COLO829 (cell line): ENCODE data around the gene FAM117B.
"Not testable (repeated sequence)": the region's sequence is repeated elsewhere in the genome, so short reads cannot be mapped to it uniquely, and the experiment has no call there.

Experiments used
- DNase-seq: peaks from one replicate; pipeline ENCODE4 v3.0.0; 2012; ENCODE audit warnings: low spot score

The FAM117B gene

DNA sequence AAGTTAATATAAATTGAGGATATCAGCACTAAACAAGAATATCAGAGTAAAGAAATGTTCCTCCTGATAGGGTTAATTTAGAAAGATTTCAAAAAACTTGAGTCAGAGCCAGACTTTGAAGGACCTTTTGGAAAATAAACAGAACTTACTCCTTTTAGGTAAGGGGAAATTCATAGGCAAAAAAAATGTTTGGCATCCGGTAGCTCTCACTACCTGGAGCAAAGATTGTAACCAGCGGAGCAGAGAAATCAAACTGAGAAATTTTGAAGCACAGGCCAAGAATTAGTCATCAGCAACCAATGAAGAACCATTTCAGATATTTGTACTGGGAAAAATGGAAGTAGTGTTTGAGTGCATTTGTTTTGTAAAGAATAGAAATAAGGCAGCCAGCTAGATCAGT lies 123.8 kb downstream of the FAM117B start:
- no peak for DNase-seq

DNA sequence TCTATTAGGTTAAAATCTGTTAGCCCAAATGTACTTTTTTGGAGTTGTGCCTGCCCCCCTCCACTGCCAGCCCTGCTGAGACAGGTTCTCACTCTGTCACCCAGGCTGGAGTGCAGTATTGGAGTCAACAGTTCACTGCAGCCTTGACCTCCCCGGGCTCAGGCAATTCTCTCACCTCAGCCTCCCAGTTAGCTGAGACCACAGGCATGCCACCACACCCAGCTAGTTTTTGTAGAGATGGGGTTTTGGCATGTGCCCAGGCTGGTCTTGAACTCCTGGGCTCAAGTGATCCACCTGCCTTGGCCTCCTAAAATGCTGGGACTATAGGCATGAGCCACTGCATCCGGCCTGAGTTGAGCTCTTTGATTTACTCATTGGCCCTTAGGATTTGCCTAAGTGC lies 126.1 kb downstream of the FAM117B start:
- no peak for DNase-seq

DNA sequence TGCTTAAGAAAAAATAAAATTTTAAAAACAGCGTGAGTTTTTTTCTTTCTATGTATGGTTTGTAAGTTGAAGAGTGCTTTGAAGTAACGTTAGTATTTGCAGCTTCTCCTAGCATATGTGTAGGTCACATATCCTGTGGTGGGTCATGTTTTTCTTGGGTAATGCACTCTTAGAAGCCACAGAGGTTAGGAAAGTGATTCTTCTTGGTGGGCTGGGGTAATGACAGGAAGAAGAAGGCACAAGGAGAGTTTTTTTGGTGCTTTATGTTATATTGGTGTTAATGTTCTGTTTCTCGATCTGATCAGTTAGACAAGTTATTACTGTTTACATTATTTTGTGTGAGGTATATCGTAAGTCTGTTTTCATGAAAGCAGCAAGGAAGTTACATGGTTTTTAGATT lies 127.8 kb downstream of the FAM117B start:
- no peak for DNase-seq

DNA sequence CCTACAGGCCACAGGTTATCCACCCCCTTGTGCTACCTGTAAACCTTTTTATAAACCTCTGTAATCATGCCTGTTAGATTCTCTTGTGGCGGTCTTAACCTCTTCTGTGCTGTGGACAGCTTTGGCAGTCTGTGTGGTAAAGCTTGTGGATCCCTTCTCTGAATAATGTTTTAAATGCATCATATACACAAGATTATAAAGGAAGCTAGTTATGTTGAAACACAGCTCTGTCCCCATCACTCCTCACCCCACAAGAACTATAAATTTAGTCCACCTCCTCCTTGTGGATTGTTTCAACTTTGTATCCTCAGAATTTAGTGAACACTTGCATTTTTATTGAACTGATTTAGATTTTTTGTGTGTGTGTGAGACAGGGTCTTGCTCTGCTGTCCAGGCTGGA lies 129.1 kb downstream of the FAM117B start:
- no peak for DNase-seq

DNA sequence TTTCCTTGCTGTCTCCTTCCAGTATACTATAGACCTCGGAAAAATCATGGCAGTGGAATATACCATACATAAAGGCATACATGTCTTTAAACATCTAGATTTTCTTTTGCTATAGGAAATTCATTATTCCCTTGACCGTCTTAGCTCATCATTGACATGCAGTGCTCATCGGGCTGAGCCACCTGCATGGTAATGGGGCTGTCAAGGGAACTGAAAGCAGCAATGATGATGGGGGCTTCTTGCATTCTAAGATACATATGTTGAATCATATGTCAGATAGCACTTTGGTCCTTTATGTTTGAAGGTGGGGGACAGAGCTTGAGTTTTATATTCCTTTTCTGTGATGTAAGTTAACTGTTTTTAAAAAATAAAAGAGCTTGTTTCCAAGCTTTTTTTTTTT lies 130.2 kb downstream of the FAM117B start:
- no peak for DNase-seq

GRCh38 chr2:202765436-202765835 lies 130.7 kb downstream of the FAM117B start:
- DNase-seq, result no peak

GRCh38 chr2:202768273-202768672 lies 133.5 kb downstream of the FAM117B start:
- no peak for DNase-seq

DNA sequence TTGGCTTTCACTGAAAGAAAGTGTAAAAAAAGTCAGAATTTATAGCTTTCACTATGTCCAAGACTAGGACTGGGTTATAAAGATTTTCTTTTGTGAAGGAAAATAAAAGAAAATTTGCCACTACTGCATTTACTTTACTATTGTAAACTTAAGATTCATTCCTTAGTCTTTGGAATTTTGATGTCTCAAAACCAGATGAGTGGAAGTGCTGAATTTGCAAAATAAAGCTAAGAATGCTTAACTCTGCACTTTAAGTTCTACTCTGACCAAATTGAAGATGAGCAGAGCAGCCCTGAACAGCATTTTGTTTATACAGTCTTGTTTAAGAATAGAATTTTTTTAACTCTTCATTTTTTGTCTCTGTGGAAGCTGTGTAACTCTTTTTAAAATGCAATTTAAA lies 134.4 kb downstream of the FAM117B start:
- DNase-seq, result no peak

DNA sequence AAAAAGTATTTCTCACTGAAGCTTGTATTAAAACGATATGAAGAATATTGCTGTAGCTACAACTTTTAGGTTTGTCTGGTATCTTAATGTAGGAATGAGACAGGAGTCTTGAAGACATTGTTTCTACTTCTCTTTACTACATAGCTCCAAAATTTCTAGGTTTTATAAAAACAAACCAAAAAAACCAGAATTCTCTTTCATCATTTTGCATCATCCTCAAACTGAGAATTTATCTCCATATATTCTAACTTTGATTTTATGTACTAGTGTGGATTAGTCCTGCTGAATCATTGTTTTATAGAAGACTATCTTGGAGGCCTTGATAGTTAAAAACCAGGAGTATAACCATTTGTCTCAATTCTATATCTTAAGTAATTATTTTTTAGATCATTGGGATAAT lies 136.6 kb downstream of the FAM117B start:
- DNase-seq, result no peak

- DNase-seq, result no peak
Observed at GRCh38 chr2:202771741-202772460, 137.1 kb downstream of the FAM117B start.

DNA sequence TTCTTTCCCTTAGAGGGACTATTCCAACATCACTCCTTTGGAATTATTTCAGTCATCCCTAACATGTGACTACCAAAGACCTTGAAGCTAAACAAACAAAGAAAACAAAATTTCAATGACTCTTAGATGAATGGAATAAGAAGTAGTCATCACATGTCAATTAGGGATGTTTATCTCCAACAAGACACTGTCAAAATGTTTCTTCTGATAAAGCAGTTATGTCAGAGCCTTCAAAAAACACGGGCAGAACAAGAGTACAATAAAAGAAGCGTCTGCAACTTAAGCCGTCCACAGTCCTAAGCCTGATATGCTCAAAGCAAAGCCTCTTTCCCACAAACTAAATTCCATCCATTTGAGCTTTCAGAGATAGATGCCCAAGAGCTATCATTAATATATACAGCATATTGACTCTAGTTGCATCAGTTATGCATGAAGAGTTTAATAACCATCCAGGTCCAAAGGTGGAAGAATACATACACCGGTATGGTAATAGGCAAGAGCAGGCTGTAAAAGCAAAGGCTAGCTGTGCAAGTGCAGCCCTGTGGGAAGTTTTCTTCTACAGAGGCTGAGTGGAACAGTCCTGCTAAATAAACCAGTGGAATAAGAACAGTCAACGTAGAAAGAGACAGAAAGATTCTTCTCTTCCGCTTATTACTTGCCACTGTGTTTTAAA lies 138.7 kb downstream of the FAM117B start:
- DNase-seq, result no peak

- no peak for DNase-seq
Observed at GRCh38 chr2:202774104-202774503, 139.3 kb downstream of the FAM117B start.

- no peak for DNase-seq
Observed at GRCh38 chr2:202778217-202778616, 143.4 kb downstream of the FAM117B start.

DNA sequence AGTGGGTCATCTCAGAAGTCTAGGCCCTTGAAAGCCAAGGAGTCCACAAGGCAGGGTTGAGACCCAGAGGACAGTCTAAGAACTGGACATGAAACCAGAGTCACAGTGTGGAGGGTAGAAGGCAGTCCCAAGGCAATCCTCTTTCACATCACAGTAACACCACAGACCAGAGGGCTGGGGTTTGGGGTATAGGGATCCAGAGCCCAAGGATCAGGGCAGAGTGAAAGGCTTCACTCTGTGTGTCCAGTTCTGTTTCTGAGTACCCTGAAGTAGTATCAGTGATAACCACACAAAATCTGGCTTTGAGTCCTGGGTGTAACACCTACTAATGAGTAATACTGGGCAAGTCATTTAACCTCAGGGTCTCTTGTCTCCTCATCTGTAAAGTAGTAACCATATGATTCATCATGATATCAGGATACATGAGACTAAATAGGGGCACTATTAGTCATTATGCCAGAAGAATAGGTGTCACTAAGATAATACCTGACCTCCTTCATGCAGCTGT lies 145.8 kb downstream of the FAM117B start:
- DNase-seq, result no peak

- no peak for DNase-seq
Observed at GRCh38 chr2:202782940-202783558, 148.3 kb downstream of the FAM117B start.

DNA sequence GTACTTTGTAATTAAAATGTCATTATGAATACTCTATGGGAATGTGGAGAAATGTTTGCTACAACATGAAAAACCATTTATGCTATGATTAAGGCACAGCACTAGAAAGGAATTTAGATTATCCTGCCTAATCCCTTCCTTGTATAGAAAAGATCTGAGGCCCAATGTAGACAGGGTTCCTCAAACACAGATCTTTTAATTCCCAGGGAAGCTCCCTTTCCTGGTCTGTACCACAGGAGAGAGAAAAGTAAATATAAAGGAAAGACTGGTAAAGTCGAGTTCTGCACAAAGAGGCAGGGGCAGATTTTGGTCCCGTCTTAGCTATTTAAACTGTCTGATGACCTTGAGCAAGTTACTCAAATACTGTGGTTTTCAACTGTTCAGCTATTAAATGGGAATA lies 152.1 kb downstream of the FAM117B start:
- no peak for DNase-seq

GRCh38 chr2:202790676-202791075 lies 155.9 kb downstream of the FAM117B start:
- no peak for DNase-seq

DNA sequence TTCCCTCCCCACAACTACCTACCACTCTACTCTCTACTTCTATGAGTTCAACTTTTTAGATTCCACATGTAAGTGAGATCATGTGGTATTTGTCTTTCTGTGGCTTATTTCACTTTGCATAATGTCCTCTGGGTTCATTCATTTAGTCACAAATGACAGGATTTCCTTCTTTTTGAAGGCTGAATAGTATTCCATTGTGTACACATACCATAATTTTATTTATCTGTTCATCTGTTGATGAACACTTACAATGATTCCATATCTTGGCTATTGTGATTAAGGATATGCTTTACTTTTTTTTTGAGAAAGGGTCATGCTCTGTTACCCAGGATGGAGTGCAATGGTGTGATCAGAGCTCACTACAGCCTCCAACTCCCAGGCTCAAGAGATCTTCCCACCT lies 163.2 kb downstream of the FAM117B start:
- DNase-seq, result no peak

- not testable (repeated sequence) for DNase-seq
Observed at GRCh38 chr2:202805911-202806310, 171.1 kb downstream of the FAM117B start.

DNA sequence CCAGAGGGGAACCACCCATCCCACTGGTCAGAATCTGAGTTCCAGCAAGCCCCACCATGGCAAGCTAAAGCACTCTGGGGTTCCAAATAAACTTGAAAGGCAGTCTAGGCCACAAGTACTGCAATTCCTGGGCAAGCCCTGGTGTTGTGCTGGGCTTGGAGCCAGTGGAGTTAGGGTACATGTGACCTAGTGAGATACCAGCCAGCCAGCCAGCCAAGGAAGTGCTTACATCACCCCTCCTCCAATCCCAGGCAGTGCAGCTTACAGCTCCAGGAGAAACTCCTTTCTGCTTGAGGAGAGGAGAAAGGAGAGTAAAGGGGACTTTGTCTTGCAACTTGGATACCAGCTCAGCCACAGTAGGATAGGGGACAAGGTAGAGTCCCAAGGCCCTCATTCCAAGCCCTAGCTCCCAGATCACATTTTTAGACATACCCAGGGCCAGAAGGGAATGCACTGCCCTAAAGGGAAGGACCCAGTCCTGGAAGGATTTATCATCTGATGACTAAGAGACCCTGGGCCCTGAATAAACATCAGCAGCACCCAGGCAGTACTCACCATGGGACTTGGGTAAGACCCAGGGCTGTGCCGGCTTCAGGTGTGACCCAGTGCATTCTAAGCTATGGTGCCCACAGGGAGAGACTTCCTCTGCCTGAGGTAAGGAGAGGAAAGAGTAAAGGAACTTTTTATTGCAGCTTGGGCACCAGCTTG lies 172.8 kb downstream of the FAM117B start:
- DNase-seq, result not testable (repeated sequence)

DNA sequence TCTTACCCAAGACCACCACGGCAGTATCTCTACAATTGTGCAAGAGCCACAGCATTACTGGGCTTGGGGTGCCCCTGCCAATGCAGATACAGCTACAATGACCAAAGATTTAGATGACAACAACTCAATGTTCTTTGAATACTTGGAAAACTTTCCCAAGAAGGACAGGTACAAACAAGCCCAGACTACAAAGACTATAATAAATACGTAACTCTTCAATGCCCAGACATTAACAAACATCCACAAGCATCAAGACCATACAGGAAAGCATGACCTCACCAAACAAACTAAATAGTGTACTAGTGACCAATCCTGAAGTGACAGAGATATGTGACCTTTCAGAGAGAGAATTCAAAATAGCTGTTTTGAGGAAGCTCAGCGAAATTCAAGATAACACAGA lies 174.0 kb downstream of the FAM117B start:
- no peak for DNase-seq

DNA sequence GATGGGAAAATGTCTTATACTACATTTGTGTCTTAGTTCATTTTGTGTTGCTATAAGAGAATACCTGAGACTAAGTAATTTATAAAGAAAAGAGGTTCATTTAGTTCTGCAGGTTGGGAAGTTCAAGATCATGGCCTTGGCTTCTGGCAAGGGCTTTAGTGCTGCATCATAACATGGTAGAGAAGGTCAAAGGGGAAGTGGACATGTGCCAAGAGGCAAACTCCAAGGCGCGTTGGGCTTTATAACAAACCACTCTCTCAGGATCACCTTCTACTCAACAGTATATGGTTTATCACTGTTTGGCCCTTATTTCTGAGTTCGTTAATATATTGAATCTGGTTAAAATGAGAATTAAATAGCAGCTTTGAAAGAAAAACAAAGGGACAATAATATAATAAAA lies 178.6 kb downstream of the FAM117B start:
- no peak for DNase-seq

DNA sequence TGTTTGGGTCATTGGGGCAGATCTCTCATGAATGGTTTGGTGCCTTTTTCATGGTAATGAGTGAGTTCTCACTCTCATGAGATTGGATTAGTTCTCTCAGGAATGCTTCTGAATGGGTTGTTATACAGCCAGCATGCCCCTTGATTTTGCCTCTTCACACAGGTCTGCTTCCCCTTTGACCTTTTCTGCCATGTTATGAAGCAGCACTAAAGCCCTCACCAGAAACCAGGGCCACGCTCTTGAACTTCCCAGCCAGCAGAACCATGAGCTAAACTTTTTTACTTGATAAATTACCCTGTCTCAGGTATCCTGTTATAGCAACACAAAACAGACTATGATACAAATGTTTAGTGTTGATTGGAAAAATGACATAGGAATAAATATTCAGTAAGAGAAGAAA lies 179.5 kb downstream of the FAM117B start:
- DNase-seq, result no peak
